Activated CD8-positive, alpha-beta memory T cell treated with anti-CD3 and anti-CD28 coated beads, Interleukin-2, amount 10 ng/mL, durations not matched to agents 7 days and 5 days (primary cell): ENCODE results near the gene DPAGT1. TPM values are rescaled to one million over a fixed set of nuclear protein-coding genes. Genes with fewer than 3 reads are reported as not detected.
"Not testable (repeated sequence)": the region's sequence is repeated elsewhere in the genome, so short reads cannot be mapped to it uniquely, and the experiment has no call there.

Source experiments
- ATAC-seq: fragments of 150-1000 bp; cut with Tn5 transposase; one replicate; pipeline ENCODE4 v1.10.0; 2021; ENCODE audit warnings: moderate library complexity
- CTCF ChIA-PET: fragments of 350-600 bp; sonication (Branson Sonifier 250); formaldehyde crosslinking; loops from one replicate; lab custom pipeline; 2021; ENCODE audit warnings: antibody characterized with exemption; lab: Charles Lee
- DNase-seq: peaks from one replicate; pipeline ENCODE4 v3.0.0-alpha.2; 2020
- H3K27ac Mint-ChIP-seq: one replicate; pipeline ENCODE4 v1.8.0; 2021; ENCODE audit warnings: mild to moderate bottlenecking, mixed read lengths
- H3K27me3 Mint-ChIP-seq: one replicate; pipeline ENCODE4 v1.8.0; 2021; ENCODE audit warnings: mixed read lengths
- H3K36me3 Mint-ChIP-seq: one replicate; pipeline ENCODE4 v1.8.0; 2021; ENCODE audit warnings: mild to moderate bottlenecking, mixed read lengths
- H3K4me1 Mint-ChIP-seq: one replicate; pipeline ENCODE4 v1.8.0; 2021; ENCODE audit warnings: mixed read lengths
- H3K4me3 Mint-ChIP-seq: one replicate; pipeline ENCODE4 v1.8.0; 2021; ENCODE audit warnings: mild to moderate bottlenecking, moderate library complexity, mixed read lengths
- H3K9me3 Mint-ChIP-seq: one replicate; pipeline ENCODE4 v1.8.0; 2022; ENCODE audit warnings: low read depth, mixed read lengths
- total RNA-seq, 2 experiments: library from RNA; stranded (reverse); gene quantifications; one replicate each; pipeline ENCODE4 v1.2.3, GENCODE V29; 2021

Gene DPAGT1
- total RNA-seq, 2 experiments from 2014 or later = 65.1 to 77.1 TPM

DNA sequence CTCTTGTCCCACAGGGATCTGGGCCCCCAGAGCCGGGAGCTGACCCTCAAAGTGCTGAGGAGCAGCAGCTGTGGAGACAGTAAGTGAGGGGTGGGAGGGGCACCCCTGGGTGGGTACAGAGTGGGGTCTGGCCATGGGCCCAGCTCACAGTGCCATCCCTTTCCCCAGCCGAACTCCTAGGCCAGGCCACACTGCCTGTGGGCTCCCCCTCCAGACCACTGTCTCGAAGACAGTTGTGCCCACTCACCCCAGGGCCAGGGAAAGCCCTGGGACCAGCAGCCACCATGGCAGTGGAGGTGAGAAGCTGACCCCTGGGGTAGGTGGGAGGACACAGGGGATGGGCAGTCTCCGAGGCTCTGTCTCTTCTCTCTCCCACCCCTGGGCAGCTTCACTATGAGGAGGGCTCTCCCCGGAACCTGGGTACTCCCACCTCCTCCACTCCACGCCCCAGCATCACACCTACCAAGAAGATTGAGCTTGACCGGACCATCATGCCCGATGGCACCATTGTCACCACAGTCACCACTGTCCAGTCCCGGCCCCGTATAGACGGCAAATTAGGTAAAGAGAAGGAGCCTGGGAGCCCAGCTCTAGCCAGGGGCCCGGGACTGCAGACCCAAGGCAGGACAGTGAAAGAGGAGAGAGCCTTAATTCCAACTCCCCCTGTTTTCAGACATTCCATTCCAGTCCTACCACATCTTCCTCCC lies 10.8 kb upstream of the DPAGT1 start:
- no peaks in the 10 kb centered on the region for H3K9me3 Mint-ChIP-seq
- H3K27ac Mint-ChIP-seq = peak overlapping the region; percentile 40
- H3K27me3 Mint-ChIP-seq = no peaks in the 10 kb centered on the region
- CTCF ChIA-PET = interaction anchor here (1.5 to 1.8 kb wide), 3 partner anchors 45 to 211 kb away, joined by 4 to 5 read pairs (median 4); partner anchors contain the start of genes NLRX1 and VPS11
- peaks cover 45% of the 10 kb centered on the region for H3K4me1 Mint-ChIP-seq
- DNase-seq = no peak
- no peak overlapping the region for H3K4me3 Mint-ChIP-seq
- no peak for ATAC-seq
- peaks cover 47% of the 10 kb centered on the region for H3K36me3 Mint-ChIP-seq

DNA sequence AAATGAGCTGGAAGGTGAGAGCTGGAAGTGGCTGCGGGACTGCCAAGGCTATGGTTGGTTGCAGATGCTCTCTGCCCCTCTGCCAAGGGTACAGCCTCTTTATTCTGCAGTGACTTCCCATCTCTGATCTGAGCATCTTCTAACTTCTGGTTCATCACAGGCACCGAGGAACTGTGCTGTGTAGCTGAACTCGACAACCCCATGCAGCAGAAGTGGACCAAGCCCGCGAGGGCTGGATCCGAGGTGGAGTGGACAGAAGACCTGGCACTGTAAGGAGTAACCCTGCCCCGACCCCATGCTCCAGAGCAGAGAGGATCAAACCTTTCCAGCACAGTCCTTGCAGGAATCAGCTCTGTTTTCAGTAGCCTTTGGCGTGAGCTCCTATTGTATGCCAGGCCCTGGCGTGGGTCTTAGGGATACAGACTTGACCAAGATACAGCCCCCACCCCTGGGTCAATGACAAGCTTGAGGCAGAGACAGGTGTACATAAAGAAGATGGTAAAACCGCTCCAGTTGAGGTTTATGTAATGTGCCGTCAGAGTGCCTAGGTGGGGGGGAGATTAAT lies 9.8 kb upstream of the DPAGT1 start:
- Mint-ChIP-seq H3K4me3 (no peak overlapping the region), H3K36me3 (peaks cover 41% of the 10 kb centered on the region), H3K27ac (no peak overlapping the region), H3K4me1 (peaks cover 50% of the 10 kb centered on the region), H3K27me3 (no peaks in the 10 kb centered on the region), H3K9me3 (no peaks in the 10 kb centered on the region)
- DNase-seq (no peak), ATAC-seq (no peak)
- CTCF ChIA-PET = interaction anchor here (0.8 to 1.8 kb wide), 4 partner anchors 17 to 212 kb away, joined by 3 to 5 read pairs (median 4); partner anchors contain the start of genes NLRX1 and VPS11

DNA sequence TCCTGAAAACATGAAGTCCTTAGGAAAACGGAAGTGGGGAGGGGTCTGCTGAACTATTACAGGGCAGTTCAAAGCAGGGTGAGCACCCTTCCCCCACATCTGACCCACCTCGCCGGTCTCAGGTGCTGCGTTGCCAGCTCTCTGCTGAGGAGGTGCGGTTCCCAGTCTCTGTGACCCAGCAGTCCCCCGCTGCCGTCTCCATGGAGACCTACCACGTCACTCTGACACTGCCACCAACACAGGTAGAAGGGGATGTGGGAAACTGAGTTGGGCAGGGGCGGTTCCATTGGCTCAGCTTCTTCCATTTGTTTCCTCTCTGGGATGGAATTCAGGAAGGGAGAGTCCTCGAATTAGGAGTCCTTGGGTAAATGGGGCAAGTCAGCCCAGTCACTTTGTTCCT lies 8.8 kb upstream of the DPAGT1 start:
- Mint-ChIP-seq H3K27me3 (no peaks in the 10 kb centered on the region), H3K27ac (peak overlapping the region; percentile 12), H3K4me3 (no peak overlapping the region), H3K9me3 (no peaks in the 10 kb centered on the region), H3K36me3 (peaks cover 34% of the 10 kb centered on the region), H3K4me1 (peaks cover 50% of the 10 kb centered on the region)
- no peak for ATAC-seq
- no peak for DNase-seq
- CTCF ChIA-PET = interaction anchor here (1.0 kb wide), 1 partner anchor 58 kb away, joined by 3 read pairs; the partner anchor contains the start of gene NLRX1

DNA sequence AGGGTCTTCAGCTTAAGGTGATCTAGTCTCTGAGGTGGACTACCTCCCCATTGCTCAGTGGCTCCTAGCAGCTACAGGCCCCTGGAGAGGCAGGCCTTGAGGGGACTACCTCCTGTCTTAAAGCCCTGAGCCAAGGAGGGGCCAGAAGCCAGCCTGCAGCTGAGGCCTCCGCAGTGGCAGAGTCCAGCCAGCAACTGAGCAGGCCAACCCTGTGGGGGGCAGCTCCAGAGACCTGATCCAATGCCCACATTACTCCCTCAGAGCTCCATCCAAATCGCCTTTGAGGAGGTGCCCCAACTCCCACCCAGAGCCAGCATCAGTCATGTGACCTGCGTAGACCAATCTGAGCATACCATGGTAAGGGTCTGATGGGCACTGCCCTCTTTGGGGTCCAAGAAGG lies 8.2 kb upstream of the DPAGT1 start:
- Mint-ChIP-seq H3K9me3 (no peaks in the 10 kb centered on the region), H3K36me3 (peaks cover 30% of the 10 kb centered on the region), H3K27me3 (no peaks in the 10 kb centered on the region), H3K4me3 (no peak overlapping the region), H3K4me1 (peaks cover 46% of the 10 kb centered on the region), H3K27ac (peak overlapping the region; percentile 52)
- DNase-seq (no peak), ATAC-seq (no peak)
- CTCF ChIA-PET = interaction anchor here (0.8 to 1.5 kb wide), 6 partner anchors 10 to 214 kb away, joined by 3 to 7 read pairs (median 4); partner anchors contain the start of genes NLRX1 and VPS11

DNA sequence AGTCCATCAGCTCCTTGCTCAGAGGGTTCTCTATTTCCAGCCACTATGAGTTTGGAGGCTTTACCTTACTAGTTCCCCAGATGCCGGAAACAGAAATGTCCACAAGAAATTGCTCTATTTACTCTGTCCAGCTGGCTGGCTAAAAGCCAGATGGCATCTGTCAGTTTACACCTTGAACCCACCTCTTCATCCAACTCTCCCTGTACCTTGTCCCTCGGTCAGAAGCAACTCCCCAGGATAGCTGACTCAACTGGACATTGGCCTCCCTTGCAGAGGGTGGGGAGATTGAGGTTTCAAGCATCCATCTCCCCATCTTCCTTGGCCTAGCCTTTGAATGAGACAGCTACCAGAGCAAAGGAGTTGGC lies 7.2 kb upstream of the DPAGT1 start:
- peak overlapping the region; percentile 80 for H3K4me3 Mint-ChIP-seq
- ATAC-seq (no peak), DNase-seq (no peak)
- H3K27ac Mint-ChIP-seq = peak overlapping the region; percentile 70
- CTCF ChIA-PET = interaction anchor here (0.5 to 1.5 kb wide), 13 partner anchors 9 to 273 kb away, joined by 3 to 7 read pairs (median 3); partner anchors contain the start of genes HINFP, NLRX1, USP2 and VPS11
- peaks cover 24% of the 10 kb centered on the region for H3K36me3 Mint-ChIP-seq
- H3K27me3 Mint-ChIP-seq = no peaks in the 10 kb centered on the region
- H3K9me3 Mint-ChIP-seq = no peaks in the 10 kb centered on the region
- peaks cover 39% of the 10 kb centered on the region for H3K4me1 Mint-ChIP-seq

DNA sequence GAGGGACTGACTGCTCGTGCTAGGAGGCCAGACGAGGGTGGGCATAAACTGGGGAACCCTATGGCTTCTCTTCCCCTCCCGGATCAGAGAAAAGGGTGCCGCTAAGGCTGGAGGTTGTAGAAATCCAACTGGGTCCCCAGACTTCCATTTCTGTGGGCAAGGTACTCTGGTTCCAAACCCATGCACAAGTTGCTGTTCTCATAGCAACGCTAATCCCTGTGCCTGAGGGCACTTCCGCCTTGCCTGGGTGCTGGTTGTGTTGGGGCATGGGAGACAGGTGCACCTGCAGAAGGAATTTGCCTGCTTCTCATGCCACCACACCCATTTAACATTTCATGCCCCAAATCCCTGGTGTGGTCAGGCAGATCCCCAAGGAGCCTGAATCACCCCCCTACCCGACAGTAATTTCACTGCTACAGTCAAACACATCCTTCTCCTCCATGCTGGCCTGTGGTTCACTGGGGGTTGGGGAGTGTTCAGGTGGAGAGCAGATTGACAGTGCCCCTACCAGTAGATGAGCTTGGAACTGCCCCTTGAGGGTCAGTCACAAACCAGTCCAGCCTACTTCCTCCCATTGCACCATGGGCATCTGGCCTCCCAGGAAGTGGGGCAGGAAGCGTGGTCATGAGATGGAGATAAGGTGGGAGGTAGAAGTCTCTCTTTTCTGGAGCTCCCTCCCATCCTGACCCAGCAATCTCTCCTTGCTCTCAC lies 6.6 kb upstream of the DPAGT1 start:
- CTCF ChIA-PET = interaction anchor here (0.5 to 2.0 kb wide), 14 partner anchors 10 to 274 kb away, joined by 3 to 9 read pairs (median 3); partner anchors contain the start of genes HINFP, HMBS, NLRX1 and USP2
- Mint-ChIP-seq H3K4me1 (peaks cover 41% of the 10 kb centered on the region), H3K9me3 (no peaks in the 10 kb centered on the region), H3K4me3 (peak overlapping the region; percentile 80), H3K27ac (peak overlapping the region; percentile 70), H3K36me3 (peaks cover 20% of the 10 kb centered on the region), H3K27me3 (no peaks in the 10 kb centered on the region)
- peak; percentile 37 for ATAC-seq
- peak; percentile 66 for DNase-seq

DNA sequence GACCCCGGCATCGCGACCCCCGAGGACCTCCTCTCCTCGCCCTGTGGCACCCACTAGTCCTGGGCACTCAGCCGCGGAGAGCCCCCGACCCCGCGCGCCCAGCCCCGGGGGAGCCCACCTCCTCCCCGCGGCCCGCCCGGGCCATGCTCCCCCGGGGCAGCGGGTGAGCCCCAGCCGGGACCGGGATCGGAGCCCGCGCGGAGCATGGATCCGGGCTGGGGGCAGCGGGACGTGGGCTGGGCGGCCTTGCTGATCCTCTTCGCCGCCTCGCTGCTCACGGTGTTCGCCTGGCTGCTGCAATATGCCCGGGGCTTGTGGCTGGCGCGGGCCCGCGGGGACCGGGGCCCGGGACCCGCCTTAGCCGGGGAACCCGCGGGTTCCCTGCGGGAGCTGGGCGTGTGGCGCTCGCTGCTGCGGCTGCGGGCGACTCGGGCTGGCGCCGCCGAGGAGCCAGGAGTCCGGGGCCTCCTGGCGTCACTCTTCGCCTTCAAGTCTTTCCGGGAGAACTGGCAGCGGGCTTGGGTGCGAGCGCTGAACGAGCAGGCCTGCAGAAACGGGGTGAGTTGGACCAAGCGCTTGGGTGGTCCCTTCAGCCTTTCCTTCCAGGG lies 6.0 kb upstream of the DPAGT1 start:
- no peak for DNase-seq
- Mint-ChIP-seq H3K4me1 (peaks cover 43% of the 10 kb centered on the region), H3K36me3 (peaks cover 15% of the 10 kb centered on the region), H3K9me3 (no peaks in the 10 kb centered on the region), H3K27me3 (no peaks in the 10 kb centered on the region), H3K27ac (peak overlapping the region; percentile 70), H3K4me3 (peak overlapping the region; percentile 80)
- CTCF ChIA-PET = interaction anchor here (0.8 to 2.0 kb wide), 11 partner anchors 9 to 274 kb away, joined by 3 to 15 read pairs (median 5); partner anchors contain the start of genes CBL, HINFP, HMBS and NLRX1
- ATAC-seq = peak; percentile 20

DNA sequence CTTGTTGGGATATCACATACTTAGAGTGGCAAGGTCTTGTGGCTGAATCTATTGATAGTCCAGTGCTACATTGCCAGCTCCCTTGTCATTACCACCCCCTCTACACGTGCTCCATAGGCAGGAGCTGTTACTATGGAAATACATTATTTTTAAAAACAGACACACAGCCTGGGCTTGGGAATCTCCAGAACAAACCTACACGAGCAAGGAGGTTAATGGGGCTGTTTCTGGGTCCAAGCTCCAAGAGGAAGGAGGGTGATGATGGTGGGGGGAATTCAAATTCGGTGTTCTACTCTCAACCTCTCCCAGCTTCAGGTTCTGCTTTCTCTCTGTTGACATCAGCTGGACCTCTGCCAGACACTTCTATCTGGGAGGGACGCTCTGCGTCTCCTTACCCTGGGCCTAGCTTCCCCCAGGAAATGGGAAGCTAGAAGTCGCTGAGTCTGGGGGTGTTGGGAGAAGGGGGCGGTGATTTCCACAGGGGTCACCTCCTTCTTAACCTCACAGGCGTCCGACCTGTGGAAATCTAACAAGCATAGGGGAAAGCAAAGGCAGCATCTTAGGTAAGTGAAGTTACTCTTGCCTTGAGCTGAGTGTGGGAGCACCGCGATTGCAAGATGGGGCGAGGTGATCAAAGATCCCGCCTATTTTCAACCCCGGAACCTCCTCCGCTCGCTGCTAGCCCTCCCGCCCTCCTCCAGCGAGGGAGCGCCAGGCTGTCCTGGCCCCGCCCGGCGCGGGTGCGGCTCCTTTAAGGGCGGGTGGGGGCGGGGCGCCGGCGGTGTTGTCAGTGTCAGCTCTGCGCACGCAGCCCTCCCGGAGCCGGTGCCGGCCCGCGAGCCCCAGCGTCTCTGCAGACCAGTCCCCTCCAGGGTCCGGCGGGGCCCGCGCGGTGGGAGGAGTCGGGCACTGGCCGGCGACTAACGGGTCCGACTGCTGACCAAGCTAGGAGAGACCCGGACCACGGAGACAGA lies 5.2 kb upstream of the DPAGT1 start, which contains the start of gene C2CD2L:
TSS of gene C2CD2L (plus strand) at position 781 of the 974 bp plus-strand sequence. CDS start 398 bp downstream, outside the sequence.
- Mint-ChIP-seq H3K27me3 (no peaks in the 10 kb centered on the region), H3K4me1 (peaks cover 45% of the 10 kb centered on the region), H3K4me3 (peak within 1 kb of the TSS; percentile 80), H3K9me3 (no peaks in the 10 kb centered on the region), H3K27ac (peak within 1 kb of the TSS; percentile 93), H3K36me3 (peaks cover 12% of the 10 kb centered on the region)
- peak; percentile 89 for ATAC-seq
- CTCF ChIA-PET = interaction anchor here (0.8 to 2.0 kb wide), 16 partner anchors 9 to 233 kb away, joined by 3 to 15 read pairs (median 5); partner anchors contain the start of genes C1QTNF5, CBL, HINFP and HMBS
- DNase-seq = peak; percentile 95

DNA sequence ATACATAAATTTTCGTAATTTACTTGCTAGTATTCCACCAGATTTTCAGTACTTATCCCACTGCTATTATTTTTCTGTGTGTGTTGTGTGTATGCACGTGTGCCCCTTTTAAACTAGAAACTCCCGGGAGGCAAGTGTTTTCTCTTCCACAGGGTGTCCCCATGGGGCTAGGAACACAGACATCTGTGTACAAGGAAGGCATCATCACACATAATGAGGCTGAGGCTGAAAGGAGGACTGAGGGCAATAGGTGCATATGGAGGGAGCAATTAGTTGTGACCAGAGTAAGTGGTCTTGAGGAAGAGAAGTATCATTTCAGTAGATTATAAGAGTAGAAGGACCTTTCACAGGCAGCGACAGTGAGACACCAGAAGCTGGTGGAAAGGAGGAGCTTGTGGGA lies 2.1 kb upstream of the DPAGT1 start:
- H3K27ac Mint-ChIP-seq = peak overlapping the region; percentile 67
- ATAC-seq (no peak), DNase-seq (no peak)
- H3K4me3 Mint-ChIP-seq = peak overlapping the region; percentile 92
- H3K4me1 Mint-ChIP-seq = peaks cover 42% of the 10 kb centered on the region
- peaks cover 7% of the 10 kb centered on the region for H3K36me3 Mint-ChIP-seq
- CTCF ChIA-PET = no interaction called here
- no peaks in the 10 kb centered on the region for H3K9me3 Mint-ChIP-seq
- no peaks in the 10 kb centered on the region for H3K27me3 Mint-ChIP-seq

DNA sequence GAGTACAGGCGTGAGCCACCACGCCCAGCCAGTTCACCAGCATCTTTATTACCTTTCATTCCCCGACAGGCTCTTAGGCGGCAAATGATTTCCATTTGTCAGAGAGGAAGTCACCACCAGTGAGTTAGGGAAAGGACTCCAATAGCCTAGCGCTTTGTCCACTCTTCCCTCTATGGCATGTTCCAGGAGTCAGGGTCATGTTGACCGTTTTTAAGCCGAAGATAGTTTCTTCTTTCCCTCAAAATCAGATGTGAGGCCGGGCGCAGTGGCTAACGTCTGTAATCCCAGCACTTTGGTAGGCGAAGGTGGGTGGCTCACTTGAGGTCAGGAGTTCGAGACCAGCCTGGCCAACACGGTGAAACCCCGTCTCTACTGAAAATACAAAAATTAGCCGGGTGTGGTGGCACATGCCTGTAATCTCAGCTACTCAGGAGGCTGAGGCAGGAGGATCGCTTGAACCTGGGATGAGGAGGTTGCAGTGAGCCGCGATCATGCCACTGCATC lies 1.6 kb upstream of the DPAGT1 start:
- H3K9me3 Mint-ChIP-seq, DNase-seq, H3K27me3 Mint-ChIP-seq, ATAC-seq: not testable (repeated sequence)
- CTCF ChIA-PET = interaction anchor here (0.7 to 2.1 kb wide), 8 partner anchors 14 to 218 kb away, joined by 3 to 5 read pairs (median 4); partner anchors contain the start of genes CBL and SLC37A4
- Mint-ChIP-seq H3K27ac (peak overlapping the region; percentile 96), H3K4me1 (peaks cover 41% of the 10 kb centered on the region), H3K4me3 (peak overlapping the region; percentile 92), H3K36me3 (peaks cover 12% of the 10 kb centered on the region)

DNA sequence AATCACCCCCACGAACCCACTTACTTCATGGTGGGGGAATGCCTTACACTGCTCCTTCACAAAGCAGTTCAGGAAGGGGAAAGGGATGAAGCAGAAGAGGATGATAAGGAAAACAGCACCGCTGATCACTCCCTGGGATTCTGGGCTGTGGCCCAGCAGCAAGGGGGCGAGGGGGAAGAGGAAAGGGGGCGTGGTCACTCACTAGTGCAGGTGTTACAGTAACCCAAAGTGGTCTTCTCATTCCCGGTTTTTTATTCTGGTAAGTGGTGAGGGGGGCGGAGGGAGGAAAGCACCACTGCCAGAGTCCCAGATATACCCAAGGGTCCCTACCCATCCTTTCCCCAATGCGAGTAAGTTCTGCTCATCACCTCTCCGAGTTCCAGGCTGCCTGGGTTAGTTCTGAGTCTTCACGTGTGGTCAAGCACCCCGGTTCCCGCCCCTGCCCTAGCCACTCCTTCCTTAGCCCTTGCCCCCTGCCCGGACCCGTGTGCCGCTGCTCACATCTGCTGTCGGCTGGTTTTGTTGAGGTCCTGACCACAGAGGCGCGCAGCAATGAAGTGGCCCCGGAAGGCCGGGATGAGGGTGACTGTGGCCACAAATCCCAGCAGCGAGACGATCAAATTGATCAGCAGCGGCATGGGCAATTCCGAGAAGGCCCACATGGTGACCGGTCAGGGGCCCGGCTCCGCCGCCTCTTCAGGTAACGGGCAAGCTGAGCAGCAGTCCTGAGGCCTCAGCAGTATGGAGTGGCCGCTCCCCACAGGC lies 477 bp downstream of the DPAGT1 start:
- no peaks in the 10 kb centered on the region for H3K27me3 Mint-ChIP-seq
- H3K27ac Mint-ChIP-seq = peak overlapping the region; percentile 96
- peak; percentile 70 for DNase-seq
- peak overlapping the region; percentile 92 for H3K4me3 Mint-ChIP-seq
- no peaks in the 10 kb centered on the region for H3K9me3 Mint-ChIP-seq
- ATAC-seq = peak; percentile 37
- H3K4me1 Mint-ChIP-seq = peaks cover 42% of the 10 kb centered on the region
- H3K36me3 Mint-ChIP-seq = peaks cover 26% of the 10 kb centered on the region
- CTCF ChIA-PET = interaction anchor here (1.0 to 2.1 kb wide), 10 partner anchors 10 to 222 kb away, joined by 3 to 5 read pairs (median 4); partner anchors contain the start of genes CBL, CENATAC and VPS11
